ENCODE data around the gene GOLGA8N.
"Not testable (repeated sequence)": the region's sequence is repeated elsewhere in the genome, so short reads cannot be mapped to it uniquely, and the experiment has no call there.

Gene GOLGA8N

DNA sequence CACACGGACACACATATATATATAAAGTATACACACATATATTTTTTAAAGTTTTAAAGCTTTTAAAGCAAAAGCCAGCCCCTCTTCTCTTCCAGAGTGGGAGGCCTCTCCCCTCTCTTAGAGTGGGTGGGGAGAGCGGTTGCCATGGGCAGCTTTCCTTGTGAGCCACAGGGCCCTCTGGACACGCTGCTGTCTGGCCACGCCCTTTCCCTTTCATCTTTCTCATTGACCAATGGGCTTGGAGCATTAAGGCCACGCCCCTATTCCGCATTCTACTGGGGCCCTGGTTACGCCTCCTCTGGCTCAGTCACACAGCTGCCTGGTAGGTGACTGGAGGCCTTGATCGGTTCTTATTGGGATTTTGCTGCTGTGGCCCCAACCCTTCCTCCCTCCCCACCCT lies at the start of gene GOLGA8N:
Gene GOLGA8N (plus strand): TSS at position 306 of the 400 bp plus-strand sequence.
- DNase-seq: not testable (repeated sequence)

DNA sequence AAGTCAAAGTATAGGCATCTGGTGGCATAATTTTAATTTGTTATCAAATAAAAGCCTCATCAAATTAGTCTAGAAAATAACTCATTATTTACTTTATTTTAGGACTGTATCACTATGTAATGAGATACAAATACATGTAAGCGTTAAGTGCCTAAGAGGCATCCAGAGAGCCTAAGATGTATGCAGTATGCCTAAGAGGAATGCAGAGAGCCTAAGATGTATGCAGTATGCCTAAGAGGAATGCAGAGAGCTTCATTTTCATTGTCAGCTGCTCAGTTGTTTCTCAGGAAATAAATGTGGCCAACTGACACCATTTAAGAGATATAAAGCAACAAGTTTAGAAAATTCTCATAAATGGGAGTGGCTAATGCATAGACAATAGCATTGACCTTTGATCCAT lies 49.8 kb upstream of the GOLGA8N start:
- DNase-seq: not testable (repeated sequence)

DNA sequence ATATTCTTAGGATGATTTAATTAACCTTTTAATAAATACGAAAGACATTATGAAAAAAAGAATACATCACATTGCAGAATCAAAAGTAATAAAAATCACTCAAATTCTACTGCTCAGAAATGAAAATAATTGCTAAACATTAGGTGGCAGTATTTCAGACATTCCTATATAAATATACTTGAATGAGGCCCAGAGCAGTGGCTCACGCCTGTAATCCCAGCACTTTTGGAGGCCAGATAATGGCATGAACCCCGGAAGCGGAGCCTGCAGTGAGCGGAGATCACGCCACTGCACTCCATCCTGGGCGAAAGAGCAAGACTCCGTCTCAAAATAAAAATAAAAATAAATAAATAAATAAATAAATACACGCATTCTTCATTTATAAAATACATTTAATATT lies 48.1 kb upstream of the GOLGA8N start:
- DNase-seq: not testable (repeated sequence)

DNA sequence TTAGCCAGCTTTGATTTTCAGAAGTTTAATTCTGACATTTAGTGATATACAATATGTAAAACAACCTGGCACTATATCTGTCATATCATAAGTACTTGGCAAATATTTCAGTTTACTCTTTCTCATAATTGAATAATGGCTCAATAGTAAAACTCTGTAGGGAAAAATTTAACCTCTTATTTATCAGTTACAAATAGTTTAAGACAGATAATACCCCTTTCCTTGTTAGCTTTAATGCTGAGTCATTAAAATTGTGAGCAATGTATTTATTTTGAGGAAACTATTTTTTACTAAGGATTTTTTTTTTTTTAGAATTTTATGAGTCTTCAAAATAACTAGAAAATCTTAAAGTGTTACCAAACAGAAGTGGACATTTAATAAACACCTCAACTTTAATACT lies 38.7 kb upstream of the GOLGA8N start:
- not testable (repeated sequence) for DNase-seq

DNA sequence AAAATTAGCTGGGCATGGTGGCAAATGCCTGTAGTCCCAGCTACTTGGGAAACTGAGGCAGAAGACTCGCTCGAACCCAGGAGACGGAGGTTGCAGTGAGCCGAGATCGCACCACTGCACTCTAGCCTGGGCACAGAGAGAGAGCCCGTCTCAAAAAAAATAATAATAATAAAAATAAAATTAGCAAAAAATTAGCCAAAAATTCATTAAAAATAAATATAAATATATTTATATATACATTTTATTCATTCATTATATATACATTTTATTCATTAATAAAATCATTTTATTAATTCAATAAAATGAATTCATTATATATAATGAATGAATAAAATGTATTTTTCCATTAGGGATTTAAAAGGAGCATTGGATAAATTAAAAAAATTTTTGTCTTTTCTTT lies 31.1 kb upstream of the GOLGA8N start:
- DNase-seq: not testable (repeated sequence)

DNA sequence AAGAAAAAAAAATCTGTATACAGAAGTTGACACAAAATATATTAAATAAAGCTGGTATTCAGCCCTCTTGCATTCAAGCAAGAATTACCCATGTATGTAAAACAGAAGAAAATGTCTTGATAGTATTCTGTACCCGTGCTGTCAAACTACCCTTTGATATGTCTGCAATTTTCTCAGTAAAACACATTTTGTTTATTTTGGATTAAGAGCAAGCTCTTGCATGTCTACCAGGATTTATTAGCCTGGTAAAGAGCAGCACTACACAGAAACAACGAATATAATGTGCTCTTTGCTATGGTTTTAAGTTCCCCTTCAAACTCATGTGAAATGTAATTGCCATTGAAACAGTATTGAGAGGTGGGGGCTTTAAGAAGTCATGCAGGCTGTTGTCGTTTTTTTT lies 24.3 kb upstream of the GOLGA8N start:
- not testable (repeated sequence) for DNase-seq

DNA sequence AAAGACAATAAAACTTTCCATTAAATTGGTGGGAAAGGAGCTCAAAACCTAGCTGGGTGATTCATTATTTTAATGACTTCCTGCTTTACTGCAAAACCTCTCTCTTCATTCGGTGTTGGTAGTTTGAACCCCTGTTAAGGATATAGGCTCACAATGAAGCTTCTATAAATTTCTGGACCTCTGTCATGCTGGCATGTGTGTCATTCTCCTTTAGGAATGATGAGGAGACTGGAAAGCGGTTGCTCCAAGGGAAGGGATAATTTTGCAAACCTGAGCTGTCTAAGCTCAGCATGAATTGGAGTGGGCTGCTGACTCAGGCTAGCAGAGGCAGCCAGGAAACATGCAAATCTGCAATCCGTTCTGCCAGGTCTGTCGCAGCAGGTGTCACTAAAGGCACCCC lies 14.8 kb upstream of the GOLGA8N start:
- not testable (repeated sequence) for DNase-seq

DNA sequence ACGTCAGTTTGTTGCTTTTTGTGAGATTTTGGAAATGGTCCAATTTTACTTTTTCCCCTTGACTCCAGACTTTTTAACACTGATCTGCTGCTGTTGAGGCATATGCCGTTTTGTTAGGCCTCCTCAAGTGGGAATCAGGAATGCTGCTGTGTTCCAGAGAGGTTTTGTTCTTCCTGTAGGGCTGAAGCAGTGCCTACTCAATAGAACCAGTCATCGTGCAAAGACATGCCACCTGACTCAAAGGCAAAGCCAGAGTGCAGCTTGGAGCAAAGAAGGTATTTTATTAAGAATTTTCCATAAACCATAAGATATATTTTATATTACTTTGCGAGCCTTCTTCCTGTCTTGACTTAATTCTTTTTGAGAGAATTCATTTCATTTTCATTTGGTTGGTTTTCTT lies 7.4 kb upstream of the GOLGA8N start:
- DNase-seq: not testable (repeated sequence)

DNA sequence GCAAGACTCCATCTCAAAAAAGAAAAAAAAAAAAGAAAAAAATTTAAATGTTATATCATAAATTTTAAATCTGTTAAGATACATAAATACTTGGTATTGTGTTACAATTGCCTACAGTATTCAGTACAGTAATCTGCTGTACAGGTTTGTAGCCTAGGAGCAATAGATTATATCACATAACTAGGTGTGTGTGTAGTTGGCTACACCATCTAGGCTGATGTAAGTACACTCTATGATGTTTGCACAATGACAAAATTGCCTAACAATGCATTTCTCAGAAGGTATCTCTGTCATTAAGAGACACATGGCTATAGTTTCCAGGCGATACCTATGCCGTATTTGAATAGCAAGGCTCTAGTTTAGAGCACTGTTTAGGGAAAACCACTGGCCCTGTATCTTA lies 16.3 kb downstream of the GOLGA8N start:
- not testable (repeated sequence) for DNase-seq

DNA sequence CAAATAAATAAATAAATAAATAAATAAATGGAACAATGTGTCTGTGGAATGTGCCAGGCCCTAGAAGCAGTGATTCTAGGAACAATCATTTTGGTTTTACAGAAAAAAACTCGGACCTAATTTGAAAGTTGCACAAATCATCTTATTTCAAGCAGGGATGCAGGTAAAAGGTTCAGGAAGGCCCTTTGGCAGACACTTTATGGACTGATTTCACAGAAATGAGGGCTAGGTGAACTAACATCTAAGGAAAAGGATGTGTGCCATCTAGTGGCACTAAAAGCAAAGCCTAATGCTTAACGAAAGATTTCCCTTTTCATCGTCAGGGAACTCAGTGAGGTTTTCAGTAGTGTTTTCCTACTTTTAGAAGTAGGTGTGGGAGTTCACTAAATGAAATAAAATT lies 17.5 kb downstream of the GOLGA8N start:
- DNase-seq: not testable (repeated sequence)

DNA sequence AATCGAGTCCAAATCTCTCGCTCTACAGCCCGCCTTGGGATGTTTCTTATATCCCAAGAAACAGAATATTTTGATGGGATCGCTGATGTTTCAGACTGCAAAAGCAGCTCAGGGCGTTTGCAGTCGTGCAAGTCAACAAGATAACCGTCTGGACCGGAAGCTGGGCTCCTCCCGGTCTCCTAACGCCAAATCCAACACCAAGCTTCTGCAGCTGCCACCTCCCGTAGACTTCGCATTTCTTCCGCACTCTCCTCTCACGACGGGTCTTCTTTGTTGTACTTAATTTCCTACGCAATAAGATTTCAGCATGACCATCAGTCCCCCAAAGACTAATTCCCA lies 21.4 kb downstream of the GOLGA8N start:
- not testable (repeated sequence) for DNase-seq

DNA sequence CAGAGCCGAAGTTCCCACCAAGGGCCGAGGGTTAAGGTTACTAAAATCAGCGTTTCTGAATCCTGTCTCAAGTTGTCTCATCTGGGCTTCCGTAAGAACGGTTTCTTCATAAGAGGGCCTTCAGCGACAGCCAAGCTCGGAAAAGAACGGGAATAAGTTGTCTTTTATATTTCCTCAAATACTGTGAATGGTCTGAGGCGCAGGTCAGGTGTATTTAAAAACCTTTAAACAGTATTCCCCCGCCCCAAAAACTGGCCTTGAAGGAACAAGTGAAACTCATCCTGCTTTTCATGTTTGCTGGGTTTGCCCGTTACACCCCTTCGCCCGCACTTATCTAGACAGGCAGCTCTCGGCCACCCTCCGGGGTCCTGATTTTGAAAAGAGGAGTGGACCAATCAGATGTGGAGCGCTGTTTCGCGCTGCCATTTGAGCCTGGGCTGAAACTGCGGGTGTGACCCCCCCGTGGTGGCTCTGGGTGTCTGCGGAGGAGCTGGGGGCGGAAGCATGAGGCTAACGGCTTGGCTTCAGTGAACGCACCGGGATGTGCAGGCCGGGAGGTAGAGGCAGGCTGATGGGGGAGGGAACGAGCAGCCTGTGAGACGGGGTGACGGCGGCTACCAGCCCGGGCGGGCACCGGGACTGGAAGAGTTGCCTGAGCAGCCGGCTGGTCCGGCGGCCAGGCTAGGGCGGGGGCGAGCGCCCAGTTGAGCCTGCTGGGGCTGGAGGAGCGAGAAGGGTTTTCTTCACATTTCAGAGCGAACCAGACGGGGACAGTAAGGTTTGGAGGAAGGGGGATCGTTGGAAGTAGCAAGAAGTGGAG lies 22.0 kb downstream of the GOLGA8N start, which contains the start of gene ARHGAP11A:
Gene ARHGAP11A (plus strand): TSS at position 454 of the 820 bp plus-strand sequence. CDS start 708 bp downstream, outside the sequence.
- DNase-seq: peak; percentile 79

DNA sequence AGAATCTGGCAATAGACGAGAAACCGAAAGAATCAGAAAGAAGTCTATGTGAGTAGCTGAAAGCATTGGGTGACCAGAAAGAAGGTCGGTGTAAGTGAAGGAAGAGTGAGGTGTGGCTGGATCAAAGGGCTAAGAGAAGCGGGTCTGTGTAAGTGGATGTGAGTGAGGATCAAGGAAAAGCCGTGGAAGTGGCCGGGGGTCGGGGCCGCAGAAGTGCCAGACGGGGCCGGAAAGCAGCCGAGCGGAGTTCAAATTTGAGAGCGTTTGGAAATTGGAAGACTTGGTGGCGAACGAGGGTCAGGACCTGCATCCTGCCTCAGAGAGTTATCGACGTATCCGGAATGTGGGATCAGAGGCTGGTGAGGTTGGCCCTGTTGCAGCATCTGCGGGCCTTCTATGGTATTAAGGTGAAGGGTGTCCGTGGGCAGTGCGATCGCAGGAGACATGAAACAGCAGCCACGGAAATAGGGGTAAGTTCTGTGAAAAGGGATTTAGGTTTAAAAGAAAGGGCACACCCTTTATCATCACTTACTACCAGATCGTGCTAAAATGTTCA lies 22.7 kb downstream of the GOLGA8N start:
- not testable (repeated sequence) for DNase-seq

DNA sequence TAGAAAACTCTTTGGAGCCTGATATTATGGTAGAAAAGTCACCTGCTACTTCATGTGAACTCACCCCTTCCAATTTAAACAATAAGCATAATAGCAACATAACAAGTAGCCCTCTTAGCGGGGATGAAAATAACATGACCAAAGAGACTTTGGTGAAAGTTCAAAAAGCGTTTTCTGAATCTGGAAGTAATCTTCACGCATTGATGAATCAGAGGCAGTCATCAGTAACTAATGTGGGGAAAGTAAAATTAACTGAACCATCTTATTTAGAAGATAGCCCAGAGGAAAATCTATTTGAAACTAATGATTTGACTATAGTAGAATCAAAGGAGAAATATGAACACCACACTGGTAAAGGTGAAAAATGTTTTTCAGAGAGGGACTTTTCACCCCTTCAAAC lies 43.2 kb downstream of the GOLGA8N start:
- DNase-seq: no peak

DNA sequence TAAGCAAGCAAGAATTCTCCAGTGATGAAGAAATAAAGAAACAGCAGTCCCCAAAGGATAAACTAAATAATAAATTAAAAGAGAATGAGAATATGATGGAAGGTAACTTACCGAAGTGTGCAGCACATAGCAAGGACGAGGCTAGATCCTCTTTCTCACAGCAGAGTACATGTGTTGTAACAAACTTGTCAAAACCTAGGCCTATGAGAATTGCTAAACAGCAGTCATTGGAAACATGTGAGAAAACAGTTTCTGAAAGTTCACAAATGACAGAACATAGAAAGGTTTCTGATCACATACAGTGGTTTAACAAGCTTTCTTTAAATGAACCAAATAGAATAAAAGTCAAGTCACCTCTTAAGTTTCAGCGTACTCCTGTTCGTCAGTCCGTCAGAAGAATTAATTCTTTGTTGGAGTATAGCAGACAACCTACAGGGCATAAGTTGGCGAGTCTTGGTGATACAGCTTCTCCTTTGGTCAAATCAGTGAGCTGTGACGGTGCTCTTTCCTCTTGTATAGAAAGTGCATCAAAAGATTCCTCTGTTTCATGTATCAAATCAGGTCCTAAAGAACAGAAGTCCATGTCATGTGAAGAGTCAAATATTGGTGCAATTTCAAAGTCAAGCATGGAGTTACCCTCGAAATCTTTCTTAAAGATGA lies 43.8 kb downstream of the GOLGA8N start:
- DNase-seq: no peak

DNA sequence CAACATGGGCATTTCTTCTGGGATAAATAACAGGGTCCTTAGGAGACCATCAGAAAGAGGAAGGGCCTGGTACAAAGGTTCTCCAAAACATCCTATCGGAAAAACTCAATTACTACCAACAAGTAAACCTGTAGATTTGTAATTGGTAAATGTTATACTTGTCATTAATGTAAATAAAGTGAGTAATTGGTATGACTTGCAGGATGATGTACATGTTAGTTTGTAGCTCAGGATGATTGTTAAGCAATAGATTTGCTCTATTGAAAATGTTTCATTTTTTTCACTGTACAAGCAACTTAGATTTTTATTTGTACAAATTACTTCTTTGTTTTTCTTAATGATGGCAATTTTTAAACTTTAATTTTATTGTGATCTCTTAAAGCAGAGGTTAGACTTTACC lies 44.4 kb downstream of the GOLGA8N start:
- no peak for DNase-seq

DNA sequence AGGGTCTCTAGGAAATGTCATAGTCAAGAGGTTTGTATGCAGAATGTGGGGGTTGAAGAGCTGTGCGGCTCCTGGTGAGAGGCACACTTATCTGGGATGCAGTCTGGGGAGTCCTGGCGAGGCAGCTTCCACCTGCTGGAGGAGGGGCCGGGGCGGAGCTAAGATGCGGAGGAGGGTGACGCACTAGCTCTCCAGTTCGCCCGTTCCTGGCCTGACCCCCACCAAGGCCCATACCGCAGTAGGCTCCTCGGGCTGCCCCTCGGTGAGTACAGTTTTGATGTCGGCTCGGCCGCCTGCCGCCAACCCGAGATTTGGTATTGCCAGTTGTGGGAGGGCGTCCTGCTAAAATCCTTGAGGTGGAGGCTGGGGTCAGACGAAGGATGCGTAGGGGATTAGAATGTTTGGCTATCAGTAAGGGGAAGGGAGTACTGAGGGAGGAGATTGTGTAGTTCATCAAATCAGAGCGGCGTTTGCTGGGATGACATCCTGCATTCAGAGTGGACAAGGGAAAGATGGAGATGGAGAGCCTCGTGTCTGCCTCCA lies 48.3 kb downstream of the GOLGA8N start, which contains the start of gene SCG5:
Gene SCG5 (plus strand): TSS at position 194 of the 543 bp plus-strand sequence. CDS start 1,883 bp downstream, outside the sequence.
- no peak for DNase-seq

DNA sequence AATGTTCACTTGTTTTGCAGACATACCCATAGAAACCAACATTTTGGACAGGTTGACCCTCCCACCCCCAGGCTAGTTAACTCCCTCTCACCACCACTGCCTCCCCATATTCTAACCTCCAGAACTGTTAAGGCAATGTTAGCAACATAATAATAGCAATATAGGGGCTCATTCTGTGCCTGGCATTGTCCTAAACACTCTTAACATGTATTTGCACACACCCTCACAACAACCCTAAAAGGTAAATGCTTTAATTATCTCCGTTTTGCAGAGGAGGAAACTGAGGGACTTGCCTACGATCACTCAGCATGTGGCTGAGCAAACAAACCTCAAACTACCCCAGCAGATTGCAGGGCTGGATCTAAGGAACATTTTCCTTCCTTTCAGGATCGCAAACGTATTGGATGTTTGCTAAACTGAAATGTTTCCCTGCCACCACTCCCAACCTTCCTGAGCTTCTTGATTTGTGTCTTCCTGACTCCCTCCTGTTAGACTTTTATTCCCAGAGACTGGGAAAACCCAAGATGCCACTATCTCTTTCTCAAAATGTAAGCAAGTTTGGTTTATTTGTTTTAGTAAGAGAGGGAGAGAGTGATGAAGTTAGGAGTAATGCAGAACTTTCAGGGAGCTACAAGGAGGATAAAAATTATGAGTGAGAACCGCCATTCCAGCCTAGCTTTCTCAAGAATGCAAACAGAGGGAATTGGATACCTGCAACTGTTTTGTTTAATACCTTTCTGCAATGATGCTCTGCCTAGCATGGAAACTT lies 49.6 kb downstream of the GOLGA8N start:
- DNase-seq: no peak

DNA sequence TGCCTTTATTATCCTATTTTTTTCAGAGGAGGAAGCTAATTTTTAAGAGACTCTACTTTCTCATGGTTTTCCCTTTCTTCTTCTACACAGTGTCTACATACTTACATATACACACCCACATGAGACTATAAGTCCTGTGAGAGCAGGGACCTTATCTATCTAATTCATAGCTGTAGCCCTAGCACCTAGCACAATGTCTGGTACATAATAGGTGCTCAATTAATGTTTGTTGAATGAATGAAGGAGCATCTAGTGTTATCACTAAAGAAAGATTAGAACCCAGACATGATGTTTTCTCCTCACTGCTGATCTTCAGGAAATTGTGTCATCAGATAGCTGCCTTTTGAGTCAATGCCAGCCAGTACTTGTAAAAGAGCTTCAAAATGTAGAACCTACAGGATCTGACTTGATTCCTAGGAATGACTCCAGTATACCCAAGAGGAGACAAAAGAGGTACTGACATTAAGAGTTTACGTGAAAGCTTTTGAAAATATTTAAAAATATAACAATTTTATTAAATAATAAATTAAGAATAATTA lies 50.7 kb downstream of the GOLGA8N start:
- DNase-seq: no peak

DNA sequence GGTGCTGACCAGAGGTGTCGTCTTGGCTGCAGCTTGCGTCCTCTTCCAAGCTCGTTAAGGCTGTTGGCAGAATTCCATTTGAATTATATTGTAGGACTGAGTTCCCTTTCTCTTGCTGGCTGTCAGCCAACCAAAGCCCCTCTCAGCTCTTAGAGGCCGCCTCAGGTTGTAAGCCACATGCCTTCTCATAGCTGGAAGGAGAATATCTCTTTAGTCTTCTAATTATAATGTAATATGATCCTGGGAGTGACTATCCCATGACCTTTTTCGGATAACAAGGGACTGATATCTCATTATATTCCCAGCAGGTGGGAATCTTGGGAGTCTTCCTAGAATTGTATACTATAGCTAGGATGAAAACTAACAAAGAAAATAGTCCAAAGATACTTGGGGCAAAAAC lies 53.0 kb downstream of the GOLGA8N start:
- DNase-seq: no peak

DNA sequence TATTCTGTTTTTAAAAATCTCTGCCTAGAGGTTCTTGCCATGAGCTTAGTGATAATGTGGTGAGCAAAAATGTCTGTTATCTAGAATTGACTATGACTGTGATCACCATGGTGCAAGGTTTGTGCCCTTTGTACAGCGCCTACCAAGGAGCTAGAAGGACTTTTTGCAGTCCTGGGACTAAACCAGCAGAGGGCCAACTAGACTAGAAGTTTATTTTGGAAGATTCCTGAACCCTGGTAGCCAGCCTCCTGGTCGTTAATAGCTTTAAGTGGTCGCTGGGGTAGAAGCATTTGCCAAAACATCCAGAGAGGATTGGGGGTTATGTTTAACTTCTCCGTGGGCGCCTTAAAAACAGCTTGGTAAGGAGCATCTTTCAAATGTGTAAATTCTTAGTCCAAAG lies 56.1 kb downstream of the GOLGA8N start:
- no peak for DNase-seq

DNA sequence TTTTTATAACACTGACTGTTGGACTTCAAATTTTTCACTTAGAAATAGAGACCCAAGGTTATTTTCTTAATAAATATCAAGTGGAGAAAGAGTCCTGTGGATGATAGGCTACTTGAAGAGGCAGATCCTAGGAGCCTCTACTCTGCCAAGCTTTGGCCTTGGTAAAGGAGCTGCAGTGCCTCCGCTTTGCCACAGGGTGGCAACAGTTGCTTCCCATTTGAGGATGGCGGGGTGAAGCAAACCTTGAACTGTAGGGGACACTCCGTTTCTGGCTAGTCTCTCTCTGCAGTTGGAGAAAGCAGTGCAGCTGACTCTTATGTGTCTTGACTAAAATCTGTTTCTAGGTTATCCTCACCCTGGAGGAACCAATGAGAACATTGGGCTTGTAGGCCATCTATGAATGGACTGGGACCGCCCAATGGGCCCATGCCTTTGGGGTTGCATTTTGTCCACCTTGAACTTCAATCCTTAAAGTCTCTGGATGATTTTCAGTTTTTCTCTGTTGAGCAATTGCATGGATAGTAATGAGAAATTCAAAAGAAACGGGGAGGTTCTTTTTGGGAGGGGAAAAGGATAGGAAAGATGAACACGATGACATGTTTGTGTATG lies 58.1 kb downstream of the GOLGA8N start:
- peak; percentile 33 for DNase-seq
